Gastroesophageal sphincter (tissue), 4 donors: ENCODE results near the gene JUP. TPM values are rescaled to one million over a fixed set of nuclear protein-coding genes. Genes with fewer than 3 reads are reported as not detected.

Source experiments
- ATAC-seq: fragments of 150-250 bp; one replicate; pipeline ENCODE4 v1.9.1; 2016; ENCODE audit warnings: mild to moderate bottlenecking, moderate library complexity
- H3K27ac ChIP-seq, 4 donors: fragments of 200-600 bp; sonication (generic) in 3 of 4; 1 replicate in 3 of 4; 2 replicates in 1 of 4; pipeline ENCODE4 v1.5.1; 2016 to 2019
- H3K27me3 ChIP-seq: fragments of 200-600 bp; sonication (generic); one replicate; pipeline ENCODE4 v1.5.1; 2019
- H3K36me3 ChIP-seq, 2 donors: fragments of 200-600 bp; sonication (generic); one replicate each; pipeline ENCODE4 v1.5.1; 2019; ENCODE audit warnings: control low read depth in 1 of 2
- H3K4me1 ChIP-seq, 3 donors: fragments of 200-600 bp; sonication (generic); 1 replicate in 2 of 3; 2 replicates in 1 of 3; pipeline ENCODE4 v1.5.1; 2016 to 2019; ENCODE audit warnings: control low read depth in 2 of 3
- H3K4me3 ChIP-seq, 2 donors: fragments of 200-600 bp; sonication (generic); one replicate each; pipeline ENCODE4 v1.5.1; 2019; ENCODE audit warnings: mild to moderate bottlenecking in 1 of 2, moderate library complexity in 1 of 2
- H3K9me3 ChIP-seq, 3 donors: fragments of 200-600 bp; sonication (generic); one replicate each; pipeline ENCODE4 v1.5.1; 2017 to 2019; ENCODE audit warnings: control low read depth in 2 of 3
- EP300 ChIP-seq: sonication (generic); formaldehyde crosslinking; IDR thresholded peaks from one replicate; pipeline ENCODE4 v1.6.1; 2017; ENCODE audit warnings: antibody characterized with exemption, mild to moderate bottlenecking
- POLR2A ChIP-seq, 2 donors: fragments of 450-650 bp; IDR thresholded peaks; one replicate each; pipeline ENCODE4 v1.6.1; 2017; ENCODE audit warnings: antibody characterized with exemption in 2 of 2, mild to moderate bottlenecking in 2 of 2, moderate library complexity in 1 of 2
- POLR2AphosphoS5 ChIP-seq: sonication (generic); formaldehyde crosslinking; IDR thresholded peaks from one replicate; pipeline ENCODE4 v1.6.1; 2017; ENCODE audit warnings: antibody characterized with exemption
- WGBS, 2 donors: methylation state at CpG; one replicate each; pipeline ENCODE4 v1.1.5; 2018; ENCODE audit warnings: low coverage in 1 of 2; 5-methylcytosine and 5-hydroxymethylcytosine counted together
- total RNA-seq, 4 donors: library from RNA; depleted of rRNA; stranded (reverse); fragments of >200 nt; gene quantifications; one replicate each; pipeline ENCODE4 v1.1.0, GENCODE V29; 2016
- TF ChIP-seq, protein P1 (sequence below), 4 experiments: fragments of 200-600 bp in 2 of 4; fragments of 450-650 bp in 2 of 4; sonication (generic) in 1 of 4; IDR thresholded peaks; one replicate each; pipeline ENCODE4 v1.5.1; 2017 to 2019; ENCODE audit warnings: antibody characterized with exemption in 4 of 4, mild to moderate bottlenecking in 2 of 4, moderate library complexity in 2 of 4

Gene JUP
- total RNA-seq, 4 donors from 2014 or later, result 30.8 to 60.9 (median 41.7) TPM

DNA sequence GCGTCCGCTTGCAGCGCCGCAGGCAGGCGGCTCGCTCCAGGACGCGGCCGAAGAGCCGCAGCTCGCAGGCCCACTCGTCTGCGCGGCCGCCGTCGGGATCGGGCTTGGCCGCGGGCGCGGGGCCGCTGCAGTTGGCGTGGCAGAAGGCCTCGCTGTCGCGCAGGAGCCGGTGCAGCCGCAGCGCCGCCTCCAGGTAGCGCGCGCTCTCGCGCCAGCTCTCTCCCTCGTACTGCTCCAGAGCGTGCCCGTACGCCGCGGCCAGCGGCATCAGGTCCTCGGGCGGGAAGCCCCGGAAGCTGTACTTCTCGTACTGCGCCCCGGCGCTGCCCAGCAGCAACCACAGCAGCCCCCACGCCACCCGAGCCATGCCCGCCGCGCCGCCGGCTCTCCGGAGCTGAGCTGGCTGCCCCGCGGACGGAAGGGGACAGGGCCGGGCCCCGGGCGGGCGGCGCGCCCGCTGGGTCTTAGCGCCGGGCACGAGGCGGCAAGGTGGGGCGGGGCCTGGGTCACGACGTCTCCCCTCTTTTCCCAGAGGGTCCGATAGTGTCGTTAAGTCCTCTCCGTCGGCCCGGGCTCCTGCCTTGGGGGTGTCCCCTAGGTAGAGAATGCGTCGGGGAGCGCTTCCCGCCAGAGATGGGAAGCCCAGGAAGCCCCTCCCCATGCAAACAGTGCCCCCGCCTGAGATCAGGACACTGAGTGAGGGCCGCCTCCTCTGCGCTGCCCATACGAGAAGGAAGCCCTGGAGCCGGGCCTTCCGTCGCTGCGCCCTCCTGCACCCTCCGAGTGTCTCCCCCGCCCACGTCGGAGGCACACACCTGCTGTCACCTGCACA lies 25.3 kb upstream of the JUP start, which contains the start of gene P3H4:
P3H4 (minus strand) TSS at position 401 of the 832 bp plus-strand sequence; CDS start at position 367, 34 bp downstream.
- Histone ChIP-seq H3K9me3 (no peaks in the 10 kb centered on the region), H3K4me3 (peak within 1 kb of the TSS; percentile 35 to 60), H3K27me3 (no peaks in the 10 kb centered on the region), H3K4me1 (peaks cover 0 to 53% (median 16%) of the 10 kb centered on the region in 3 donors), H3K36me3 (peaks cover 0 to 21% of the 10 kb centered on the region in 2 donors), H3K27ac (peak within 1 kb of the TSS in 3 of 4 donors; percentile 74 to 85 (median 82))
- WGBS, 2 donors, result 0% methylated on average over 5 of the region's 96 CpGs; no CpG with 5 or more reads in 1 of the 2 donors
- ATAC-seq, result peak; percentile 92
- TF ChIP-seq POLR2AphosphoS5, result no peak
- TF ChIP-seq, protein P1, sequence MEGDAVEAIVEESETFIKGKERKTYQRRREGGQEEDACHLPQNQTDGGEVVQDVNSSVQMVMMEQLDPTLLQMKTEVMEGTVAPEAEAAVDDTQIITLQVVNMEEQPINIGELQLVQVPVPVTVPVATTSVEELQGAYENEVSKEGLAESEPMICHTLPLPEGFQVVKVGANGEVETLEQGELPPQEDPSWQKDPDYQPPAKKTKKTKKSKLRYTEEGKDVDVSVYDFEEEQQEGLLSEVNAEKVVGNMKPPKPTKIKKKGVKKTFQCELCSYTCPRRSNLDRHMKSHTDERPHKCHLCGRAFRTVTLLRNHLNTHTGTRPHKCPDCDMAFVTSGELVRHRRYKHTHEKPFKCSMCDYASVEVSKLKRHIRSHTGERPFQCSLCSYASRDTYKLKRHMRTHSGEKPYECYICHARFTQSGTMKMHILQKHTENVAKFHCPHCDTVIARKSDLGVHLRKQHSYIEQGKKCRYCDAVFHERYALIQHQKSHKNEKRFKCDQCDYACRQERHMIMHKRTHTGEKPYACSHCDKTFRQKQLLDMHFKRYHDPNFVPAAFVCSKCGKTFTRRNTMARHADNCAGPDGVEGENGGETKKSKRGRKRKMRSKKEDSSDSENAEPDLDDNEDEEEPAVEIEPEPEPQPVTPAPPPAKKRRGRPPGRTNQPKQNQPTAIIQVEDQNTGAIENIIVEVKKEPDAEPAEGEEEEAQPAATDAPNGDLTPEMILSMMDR (IDR thresholded peaks at IDR 0.05), result peak in 3 of 4 experiments; percentile 73 to 88 (median 75)

DNA sequence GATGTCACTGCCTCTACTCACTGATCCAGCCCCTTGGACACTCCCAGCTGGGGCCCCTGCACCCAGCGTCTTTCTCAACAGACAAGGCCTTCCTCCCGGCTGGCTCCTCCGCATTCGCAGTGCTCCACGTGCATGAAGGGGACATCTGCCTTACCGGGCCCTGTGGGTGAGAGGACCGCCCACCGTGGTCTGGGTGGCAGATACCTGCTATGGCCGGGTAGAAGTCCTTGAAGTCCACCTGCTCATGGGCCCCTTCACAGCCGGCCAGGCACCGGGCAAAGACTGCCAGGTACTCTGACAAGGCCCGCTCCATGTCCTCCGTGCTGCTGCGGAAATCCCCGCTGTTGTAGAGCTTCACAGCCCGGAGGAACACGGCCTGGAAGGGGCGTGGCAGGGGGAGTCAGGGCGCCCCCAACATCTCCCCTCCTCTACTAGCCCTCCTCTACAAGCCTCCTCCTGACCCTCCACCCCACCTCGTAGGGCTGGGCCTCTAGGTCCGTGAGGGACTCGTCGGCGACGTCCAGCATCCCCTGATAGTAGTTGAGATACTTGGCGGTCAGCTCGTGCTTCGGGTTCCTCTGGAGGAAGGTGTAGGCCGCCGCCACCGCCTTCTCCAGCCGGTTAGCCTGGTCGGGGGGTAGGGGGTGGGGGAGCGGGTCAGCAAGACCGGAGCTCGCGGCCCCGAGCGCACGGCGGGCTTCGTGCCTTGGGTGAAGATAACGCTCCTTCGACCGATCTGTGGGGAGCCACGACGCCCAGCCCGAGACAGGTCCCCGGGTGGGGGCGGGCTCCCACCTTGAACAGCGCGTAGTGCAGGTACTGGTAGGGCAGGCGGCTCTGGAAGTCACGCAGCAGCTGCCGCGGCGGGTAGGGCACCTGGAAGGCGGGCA lies 24.4 kb upstream of the JUP start:
- peak overlapping the region in 3 of 4 donors; percentile 74 to 85 (median 82) for H3K27ac ChIP-seq
- ATAC-seq, result peak; percentile 8
- TF ChIP-seq, protein P1 (IDR thresholded peaks at IDR 0.05), result no peak
- TF ChIP-seq POLR2A (IDR thresholded peaks at IDR 0.05) (no peak), EP300 (no peak), POLR2AphosphoS5 (no peak)
- no peaks in the 10 kb centered on the region for H3K9me3 ChIP-seq
- H3K36me3 ChIP-seq, result peaks cover 0 to 28% of the 10 kb centered on the region in 2 donors
- H3K4me1 ChIP-seq, result peaks cover 0 to 53% (median 16%) of the 10 kb centered on the region in 3 donors
- 32 to 64% methylated on average over 5 to 8 of the region's 58 CpGs for WGBS, 2 donors
- peak overlapping the region; percentile 35 to 60 for H3K4me3 ChIP-seq
- no peaks in the 10 kb centered on the region for H3K27me3 ChIP-seq

DNA sequence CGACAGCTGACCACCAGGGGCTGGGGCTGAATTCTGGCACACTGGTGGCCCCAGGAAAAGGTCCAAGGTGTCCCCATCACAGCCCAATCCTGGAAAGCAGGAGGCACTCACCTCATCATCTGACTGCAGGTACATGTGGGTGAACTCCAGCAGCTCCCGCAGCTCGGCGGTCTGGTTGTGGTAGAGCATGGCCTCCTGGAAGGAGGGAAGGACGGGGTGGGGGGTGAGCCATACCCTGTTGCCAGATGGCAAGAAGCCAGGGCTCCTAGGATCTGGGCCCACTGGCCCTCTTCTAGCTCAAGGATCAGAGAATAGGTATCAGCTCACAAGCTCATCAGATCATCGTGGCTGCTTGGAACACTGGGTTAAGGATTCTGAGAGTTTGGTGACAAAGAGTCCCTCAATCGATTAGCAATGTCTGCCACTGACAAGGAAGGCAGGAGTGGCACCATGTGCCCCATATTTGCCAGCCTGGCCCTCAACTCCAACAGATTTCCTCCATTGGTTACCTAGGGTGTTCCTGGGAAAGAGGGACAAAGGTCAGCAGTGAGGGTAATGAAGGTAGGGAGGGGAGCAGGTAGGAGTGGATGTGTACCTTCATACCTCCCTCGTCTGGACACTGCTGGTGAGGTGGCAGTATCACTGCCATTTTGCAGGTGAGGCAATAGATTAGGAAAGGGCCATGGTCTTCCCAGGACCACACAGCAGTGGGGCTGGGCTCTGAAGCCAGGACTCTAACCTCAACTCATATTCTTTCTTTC lies 20.4 kb upstream of the JUP start:
- Histone ChIP-seq H3K27ac (no peak overlapping the region), H3K4me3 (no peak overlapping the region), H3K9me3 (no peaks in the 10 kb centered on the region), H3K4me1 (peaks cover 0 to 25% (median 16%) of the 10 kb centered on the region in 3 donors), H3K27me3 (no peaks in the 10 kb centered on the region), H3K36me3 (peaks cover 0 to 44% of the 10 kb centered on the region in 2 donors)
- ATAC-seq, result no peak
- TF ChIP-seq POLR2AphosphoS5, result no peak
- no peak for TF ChIP-seq POLR2A (IDR thresholded peaks at IDR 0.05)
- no peak for TF ChIP-seq EP300
- TF ChIP-seq, protein P1 (IDR thresholded peaks at IDR 0.05), result no peak
- 90 to 100% methylated on average over 1 to 2 of the region's 8 CpGs for WGBS, 2 donors

DNA sequence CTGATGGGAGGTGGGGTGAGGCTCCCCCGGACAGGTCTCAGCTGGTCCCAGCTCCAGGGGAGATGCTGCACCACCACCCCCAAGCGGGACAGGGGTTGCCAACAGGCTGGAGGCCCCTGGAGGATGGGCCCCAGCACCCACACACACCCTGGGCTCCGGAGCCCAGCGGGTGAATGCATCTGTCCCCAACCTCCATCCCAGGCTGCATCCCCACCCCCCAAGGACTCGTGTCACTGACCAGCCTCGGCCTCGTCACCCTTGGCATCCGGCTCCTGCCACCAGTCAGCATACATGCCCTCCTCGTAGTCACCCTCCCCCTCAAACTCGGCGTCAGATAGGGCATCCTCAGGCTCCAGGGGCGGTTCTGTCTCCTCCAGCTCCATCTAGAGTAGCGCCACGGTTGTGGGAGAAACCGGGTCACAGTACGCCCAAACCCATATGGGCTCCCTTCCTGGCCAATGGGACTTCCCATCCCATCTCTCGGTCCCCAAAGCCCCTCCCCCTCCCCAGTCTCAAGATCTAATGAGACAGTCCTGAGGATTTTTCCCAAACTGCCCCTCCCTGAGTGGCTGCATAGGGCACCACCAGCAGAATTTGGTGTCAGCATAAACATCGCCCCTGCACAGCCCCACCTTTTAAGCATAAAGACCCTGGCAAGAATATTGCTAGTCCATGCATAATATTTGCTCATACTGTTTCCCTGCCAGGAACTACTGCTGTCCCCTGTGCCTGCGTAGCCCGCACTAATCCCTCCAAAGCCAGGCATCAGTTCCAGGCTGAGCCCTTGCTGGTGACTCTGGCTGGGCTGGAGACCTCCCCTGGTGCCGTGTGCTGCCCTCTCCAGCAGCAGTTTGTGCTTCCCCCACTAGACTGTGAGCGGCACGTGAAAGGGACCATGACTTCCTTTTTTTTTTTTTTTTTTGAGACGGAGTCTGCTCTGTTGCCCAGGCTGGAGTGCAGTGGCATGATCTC lies 16.8 kb upstream of the JUP start:
- Histone ChIP-seq H3K9me3 (no peaks in the 10 kb centered on the region), H3K4me3 (no peak overlapping the region), H3K27me3 (peaks cover 20% of the 10 kb centered on the region), H3K4me1 (peaks cover 0 to 15% (median 9%) of the 10 kb centered on the region in 3 donors), H3K36me3 (peaks cover 0 to 38% of the 10 kb centered on the region in 2 donors), H3K27ac (no peak overlapping the region)
- whole genome bisulfite sequencing, 2 donors, result 73 to 76% methylated on average over 3 to 11 of the region's 24 CpGs
- TF ChIP-seq POLR2AphosphoS5 (no peak), EP300 (no peak), POLR2A (IDR thresholded peaks at IDR 0.05) (no peak)
- TF ChIP-seq, protein P1 (IDR thresholded peaks at IDR 0.05), result no peak
- ATAC-seq, result no peak
